ENCODE data around the gene ZNF423.
"Not testable (repeated sequence)": the region's sequence is repeated elsewhere in the genome, so short reads cannot be mapped to it uniquely, and the experiment has no call there.

The ZNF423 gene

DNA sequence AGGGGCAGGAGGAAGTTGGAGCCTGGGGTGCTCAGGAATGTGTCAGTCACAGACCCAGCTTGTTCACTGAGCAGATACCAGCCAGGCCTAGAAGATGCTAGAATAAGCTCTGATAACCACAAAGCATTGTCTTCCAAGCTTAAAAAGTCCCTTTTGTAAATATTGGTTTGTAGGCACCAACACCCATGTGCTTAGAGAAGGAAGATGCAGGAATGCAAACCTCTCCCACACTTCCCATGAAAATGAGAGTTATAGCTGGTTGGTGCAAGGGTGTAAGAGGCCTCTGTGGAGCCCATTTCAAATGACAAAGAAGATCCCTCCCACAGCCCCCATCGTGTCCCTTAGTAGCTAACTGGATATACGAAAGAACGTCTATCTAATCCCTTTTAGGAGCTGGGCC, 272.0 kb downstream of the ZNF423 start:
- no peak for DNase-seq (ENCODE audit: low read depth in 2 of 2)

DNA sequence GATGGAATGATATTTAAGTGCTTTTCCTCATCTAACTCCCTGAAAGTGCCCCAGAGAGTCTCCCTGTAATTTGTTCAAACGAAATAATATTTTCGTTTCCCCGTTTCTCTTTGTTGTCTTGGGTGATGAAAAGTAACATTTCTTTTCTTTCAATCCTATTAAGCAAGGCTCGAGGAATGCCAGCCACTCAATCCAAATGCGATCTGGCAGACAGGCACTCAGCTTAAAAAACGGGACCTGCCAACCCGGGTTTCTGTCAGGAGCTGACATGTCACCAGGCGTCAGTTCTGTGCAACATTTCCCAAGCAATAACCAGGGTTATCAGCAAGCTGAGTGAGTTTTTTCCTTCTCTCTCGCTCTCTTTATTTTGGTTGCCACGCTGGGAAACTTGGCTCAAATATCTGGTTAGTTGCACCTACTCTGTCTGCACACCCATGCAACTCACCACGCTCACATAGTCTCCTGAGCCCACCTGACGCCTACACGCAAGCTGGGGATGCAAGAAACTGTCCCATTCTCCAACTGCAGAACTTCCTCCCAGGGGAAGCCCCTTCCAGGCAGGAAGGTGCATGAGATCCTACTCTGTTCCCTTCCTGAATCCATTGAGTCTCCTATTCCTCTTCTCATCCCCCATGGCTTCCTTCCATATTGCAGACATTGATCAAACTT, 274.1 kb downstream of the ZNF423 start:
- no peak for DNase-seq (ENCODE audit: low read depth in 2 of 2)

DNA sequence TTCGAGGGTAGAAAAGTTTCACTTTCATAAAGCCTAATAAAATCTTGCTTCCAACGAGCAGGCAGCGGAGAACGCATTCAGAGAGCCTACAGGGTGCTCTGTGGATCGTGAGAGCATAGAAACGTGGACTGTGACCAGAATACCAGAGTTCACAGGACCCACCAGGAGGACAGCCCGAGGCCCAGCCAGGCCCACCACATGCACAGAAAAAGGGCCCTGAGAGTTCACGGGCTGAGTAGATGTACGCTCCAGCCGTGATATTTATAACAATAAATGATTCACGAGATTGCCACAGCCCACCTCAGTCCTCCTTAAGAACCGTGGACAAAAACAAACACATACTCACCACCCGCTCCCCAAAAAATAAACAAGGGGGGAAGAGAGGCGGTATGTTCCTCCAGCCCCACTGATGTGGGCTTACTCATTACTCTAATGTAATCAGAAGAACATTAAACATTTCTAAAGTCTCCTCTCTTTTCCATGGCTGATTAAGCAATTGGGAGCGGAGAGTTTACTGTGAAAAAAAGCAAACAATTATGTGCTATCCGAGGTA, 275.1 kb downstream of the ZNF423 start:
- no peak for DNase-seq (ENCODE audit: low read depth in 2 of 2)

DNA sequence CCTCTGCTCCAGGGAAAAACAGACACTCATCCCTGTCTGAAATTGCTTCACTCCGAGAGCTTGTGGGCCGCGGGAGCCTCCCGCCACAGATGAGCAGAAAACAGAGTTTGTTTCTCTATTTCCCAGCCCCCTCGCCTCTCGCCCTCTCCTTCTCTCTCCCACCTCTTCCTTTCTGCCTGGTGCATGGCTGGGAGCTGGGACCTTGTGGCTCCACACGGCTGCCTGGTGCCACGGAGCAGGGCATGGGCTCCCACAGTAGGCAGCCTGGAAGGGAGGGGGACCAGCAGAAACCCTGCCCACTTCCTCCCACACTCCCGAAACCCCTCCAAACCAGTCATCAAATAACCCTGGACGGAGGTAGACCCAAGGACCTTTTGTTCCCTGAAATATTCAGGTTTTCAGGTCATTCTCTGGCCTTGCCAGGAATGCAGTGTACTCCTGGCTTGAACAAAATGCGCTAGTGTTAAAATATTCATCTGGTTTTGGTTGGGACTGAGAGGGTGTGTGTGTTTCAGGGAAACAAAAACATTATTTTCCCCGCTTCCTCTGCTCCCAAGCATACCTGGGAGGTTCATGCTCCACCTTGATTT, 277.4 kb downstream of the ZNF423 start:
- DNase-seq (ENCODE audit: low read depth in 2 of 2), result no peak

DNA sequence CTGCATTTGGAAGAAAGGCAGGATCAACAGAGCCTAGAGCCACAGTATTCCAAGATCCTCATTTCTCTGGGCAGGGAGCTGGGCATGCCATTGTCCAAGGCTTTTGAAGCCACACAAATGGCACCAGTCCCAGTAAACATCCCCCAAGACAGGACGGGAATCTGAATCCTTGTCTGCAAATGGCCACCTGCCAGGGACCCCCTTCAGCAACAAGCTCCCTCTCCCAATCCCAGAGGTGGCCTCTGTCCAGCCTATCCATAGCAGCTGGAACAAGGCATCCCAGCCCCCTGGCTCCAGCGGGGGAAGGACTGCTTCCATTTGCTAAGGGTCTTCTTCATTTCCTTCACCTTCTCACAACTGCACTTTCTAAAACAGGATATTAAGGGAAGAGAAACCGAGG, 277.9 kb downstream of the ZNF423 start:
- no peak for DNase-seq (ENCODE audit: low read depth in 2 of 2)

DNA sequence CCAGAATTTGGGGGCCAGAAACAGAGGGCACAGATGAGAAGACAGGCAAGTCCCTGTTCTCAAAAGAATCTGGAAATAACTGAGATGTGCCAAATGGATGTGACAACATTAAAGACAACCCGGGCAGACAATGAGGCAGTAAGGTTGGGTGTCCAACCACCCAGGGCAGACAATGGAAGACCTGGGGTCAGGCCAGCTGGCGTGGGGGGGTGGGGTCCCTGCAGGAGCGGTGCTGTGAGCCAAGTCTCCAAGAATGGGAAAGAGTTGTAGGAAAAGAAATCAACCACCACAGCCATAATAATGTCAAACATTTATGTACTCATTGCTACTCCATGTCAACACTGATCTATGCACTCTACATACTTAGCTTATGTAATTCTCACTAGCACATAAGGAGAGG, 279.0 kb downstream of the ZNF423 start:
- no peak for DNase-seq (ENCODE audit: low read depth in 2 of 2)

DNA sequence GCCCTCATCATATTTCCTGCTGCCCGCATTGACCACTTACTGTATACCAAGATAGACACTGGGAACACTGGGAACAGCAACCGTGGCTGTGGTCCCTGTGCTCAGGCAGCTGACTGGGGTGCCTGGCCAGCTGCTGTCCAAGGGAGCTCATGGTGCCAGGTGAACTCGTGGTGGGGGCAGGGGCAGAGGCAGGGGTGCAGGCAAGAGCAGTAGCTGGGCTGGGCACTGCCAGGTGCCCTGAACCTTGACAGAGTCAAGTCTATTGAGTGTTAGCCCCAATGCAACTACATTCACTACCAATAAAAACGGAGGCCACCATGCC, 279.8 kb downstream of the ZNF423 start:
- DNase-seq (ENCODE audit: low read depth in 2 of 2), result no peak

DNA sequence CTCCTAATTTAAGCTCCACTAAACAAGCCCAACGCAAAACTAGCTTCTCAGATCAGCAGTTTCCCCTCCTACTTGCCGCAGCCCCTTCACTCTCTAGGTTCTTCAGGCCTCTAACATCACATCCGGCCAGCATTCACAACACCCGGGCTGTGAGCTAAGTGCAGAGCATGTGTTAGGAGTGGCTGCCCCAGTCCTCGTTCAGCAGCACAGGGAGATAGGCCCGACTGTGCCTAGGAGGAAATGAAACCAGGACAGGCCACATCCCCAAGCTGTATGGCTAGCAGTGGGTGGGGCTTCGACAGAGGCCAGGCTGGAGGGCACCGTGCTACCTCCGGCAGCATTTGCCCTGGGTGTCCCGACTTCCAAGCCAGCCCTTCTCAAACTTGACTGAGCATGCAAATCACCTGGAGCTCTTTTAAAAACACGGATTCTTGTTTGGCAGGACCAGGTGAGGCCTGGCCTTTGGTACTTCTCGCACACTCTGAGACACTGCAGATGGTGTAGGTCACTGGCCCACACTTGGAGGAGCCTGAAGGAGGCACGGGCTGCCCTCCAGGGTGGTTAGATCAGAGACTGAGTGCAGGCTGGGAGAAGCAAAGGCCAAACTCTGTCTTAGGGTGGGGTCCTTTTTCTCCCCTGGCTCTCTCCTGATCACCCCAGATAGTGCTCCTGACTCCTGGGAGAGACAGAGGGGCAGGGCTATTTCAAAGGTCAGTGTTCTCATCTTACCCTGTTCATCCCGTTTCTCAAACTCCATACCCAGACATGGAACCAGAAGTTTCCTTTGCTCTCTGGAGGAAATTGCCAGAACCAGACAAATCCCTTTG, 280.4 kb downstream of the ZNF423 start:
- no peak for DNase-seq (ENCODE audit: low read depth in 2 of 2)

DNA sequence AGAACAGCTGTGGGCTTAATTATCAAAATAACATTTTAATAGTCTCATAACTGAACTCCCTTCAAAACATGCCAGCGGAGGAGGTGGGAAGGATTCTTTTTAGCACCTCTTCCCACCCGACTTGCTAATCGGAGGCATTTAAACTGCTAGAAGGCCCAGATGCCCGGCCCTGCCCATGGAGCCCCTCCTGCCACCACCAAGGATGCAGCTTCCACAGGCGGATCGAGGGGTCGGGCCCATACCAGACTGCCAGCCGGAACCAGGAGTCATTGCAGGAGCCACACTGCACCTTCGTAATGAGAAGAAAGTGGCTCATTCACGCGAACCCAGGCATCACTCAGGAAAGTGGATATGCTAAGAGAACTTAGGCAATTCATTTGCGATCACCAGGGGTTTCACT, 281.1 kb downstream of the ZNF423 start:
- no peak for DNase-seq (ENCODE audit: low read depth in 2 of 2)

DNA sequence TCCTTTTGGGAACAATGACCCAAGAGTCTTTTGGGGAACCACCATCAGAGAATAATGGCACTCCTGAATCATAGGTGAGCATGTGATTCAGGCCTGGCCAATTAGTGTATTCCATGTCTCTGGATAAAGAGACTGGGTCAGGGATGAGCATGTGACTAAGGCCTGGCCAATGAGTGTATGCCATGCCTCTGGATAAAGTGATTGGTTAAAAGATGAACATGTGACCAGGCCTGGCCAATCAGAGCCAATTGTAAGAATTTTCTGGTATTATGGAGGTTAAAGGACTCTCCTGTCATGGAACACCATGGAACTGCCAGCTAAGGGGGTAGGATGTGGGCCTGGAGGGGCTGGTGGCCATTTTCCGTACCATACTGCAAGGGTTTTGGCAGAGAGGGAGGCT, 288.0 kb downstream of the ZNF423 start:
- DNase-seq (ENCODE audit: low read depth in 2 of 2), result no peak

DNA sequence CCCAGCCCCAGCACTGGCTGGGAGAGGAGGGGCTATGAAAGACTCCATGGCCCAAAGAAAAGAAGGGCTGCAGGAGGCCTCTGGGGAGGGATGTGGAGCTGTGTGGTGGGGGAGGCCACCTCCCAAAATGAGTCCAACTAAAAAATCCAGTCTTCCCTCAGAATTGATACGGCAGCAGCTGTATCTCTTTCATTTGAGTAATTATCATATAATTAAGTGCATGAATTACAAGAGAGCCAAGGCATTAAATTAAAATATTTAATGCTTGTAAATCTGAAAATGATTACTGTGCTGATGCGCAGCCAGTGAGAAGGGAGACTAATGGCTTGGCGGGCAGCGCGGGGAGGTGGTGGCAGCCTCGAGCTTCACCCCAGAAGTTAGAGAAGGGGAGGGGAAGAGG, 289.5 kb downstream of the ZNF423 start:
- DNase-seq (ENCODE audit: low read depth in 2 of 2), result no peak

DNA sequence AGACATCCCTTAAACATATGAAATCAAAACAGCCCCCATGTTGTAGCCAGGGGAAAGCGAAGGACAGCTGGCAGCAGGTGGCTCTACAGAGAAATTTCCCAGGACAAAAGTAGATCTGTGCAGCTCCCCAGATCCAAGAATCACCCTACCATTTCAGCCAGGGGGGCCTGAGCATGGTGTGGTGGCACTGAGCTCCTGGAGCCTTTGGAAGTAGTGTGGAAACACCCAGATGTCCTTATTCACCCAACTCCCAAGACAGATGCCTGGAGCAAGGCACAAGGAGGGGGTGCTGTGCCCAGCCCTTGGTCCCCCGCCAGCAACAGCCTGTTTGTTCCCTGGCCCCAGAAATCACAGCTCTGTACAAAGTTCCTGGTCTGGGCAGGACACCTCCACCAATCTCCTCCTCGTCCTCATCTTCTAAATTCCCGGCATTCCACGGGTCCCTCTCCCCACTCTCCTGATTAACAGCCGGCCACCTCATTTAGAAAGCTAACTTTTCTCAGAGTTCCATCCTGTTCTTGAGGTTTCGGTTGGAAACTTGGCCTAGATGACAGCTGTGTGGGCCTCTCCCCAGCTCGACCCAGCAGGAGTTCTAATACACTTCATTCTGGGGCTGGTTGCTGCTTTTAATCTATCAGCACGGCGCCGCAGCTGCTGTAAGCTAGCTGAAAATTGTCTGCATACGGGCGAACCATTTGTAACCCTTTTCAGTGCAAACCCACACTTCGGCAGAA, 291.2 kb downstream of the ZNF423 start:
- no peak for DNase-seq (ENCODE audit: low read depth in 2 of 2)

DNA sequence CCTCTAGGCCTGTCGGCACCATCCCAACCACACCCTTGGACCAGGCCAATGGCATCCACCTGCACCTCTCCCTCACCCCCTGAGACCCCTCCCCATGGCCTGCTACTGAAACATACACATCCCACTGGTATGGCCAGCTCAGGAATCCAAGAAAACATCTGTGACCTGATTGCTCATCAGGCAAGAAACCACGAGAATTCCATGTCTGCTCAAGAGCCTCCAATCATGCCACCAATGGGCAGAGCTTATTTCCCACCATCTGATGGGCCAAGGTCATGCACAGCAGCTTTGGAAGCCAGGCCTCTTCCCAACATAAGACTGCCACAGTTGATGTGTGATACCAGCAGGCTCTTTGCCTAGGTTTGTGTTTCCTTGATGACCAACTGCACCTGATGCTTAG, 292.2 kb downstream of the ZNF423 start:
- DNase-seq (ENCODE audit: low read depth in 2 of 2), result no peak

DNA sequence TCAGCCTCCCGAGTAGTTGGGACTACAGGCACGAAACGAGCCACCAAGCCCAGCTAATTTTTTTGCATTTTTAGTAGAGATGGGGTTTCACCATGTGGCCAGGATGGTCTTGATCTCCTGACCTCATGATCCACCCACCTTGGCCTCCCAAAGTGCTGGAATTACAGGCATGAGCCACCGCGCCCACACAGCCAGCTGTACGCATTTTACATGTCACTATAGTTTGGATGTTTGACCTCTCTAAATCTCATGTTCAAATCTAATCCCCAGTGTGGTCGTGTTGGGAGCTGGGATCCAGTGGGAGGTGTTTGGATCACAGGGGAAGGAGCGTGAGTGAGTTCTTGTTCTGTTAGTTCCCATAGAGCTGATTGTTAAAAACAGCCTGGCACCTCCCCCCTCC, 293.0 kb downstream of the ZNF423 start:
- DNase-seq (ENCODE audit: low read depth in 2 of 2), result not testable (repeated sequence)

DNA sequence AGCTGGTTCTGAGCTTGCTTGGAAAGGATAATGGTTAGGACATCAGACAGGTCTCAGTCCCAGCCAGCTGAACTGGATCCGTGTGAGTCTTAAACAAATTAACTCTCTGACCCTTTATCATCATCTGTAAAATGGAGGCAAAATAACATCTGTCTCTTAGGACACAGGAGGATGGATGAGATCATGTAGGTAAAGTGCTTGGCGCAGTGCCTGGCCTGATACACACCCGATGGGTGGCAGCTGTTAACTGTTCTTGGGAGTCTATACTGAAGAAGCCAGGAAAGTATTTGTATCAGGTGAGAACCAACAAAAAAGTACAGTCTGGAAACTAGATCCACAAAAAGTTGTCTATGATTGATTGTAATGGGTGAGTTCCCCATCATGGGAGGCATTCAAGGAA, 293.7 kb downstream of the ZNF423 start:
- DNase-seq (ENCODE audit: low read depth in 2 of 2), result no peak

DNA sequence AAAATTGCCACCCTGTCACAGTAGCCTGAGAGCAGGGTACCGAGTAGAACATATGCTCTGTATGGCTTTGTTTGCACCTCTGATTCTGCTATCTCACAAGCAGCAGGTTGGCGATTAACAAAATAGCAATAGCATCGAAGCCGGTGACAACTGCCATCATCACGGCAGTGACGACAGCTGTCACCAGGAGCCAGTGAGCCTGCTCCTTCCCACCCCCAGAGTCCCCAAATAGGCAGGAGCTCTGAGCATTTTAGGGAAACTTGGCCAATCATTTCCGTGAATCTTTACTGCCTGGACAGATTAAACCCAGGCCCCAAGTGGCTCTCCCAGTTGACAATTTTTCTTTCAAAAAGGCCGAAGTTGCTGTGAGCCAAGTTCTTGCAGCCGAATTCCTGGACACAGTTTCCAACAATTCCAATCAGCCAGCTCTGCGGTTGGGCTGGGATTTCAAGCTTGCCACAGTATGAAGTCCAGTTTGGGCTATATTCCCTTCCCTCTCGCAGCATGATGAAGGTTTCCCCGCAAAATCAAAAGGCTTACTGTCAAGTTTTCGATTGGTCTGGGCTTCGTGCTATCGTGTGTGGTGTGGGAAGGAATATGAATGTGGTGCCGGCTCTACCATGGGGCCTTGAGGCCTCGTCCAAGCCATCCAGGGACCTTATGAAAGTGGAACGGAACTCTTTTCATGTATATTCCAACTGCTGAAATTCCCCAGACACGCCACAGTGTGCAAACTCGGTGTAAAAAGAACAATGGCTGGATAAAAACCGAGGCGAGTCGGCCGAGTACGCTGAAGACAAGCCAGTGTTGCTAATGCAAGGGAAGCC, 295.7 kb downstream of the ZNF423 start:
- DNase-seq (ENCODE audit: low read depth in 2 of 2), result no peak

DNA sequence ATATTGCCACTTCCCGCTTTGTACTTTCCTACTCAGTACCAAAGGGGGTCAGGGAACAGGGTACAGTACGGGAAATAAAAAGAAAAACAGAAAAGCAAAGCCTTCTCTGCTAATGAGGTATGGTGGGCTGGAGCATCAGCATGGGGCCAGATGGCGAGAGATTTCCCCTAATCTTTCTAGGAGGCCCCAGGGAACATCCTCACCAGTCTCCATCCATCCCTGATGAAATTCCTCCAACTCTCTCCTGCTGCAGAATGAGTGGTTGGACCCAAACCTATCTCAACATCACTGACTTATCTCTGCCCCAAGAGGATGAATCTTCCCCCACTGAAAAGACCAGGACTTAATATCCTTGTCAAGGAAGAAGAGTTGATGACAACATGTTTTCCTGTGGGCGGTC, 296.7 kb downstream of the ZNF423 start:
- DNase-seq (ENCODE audit: low read depth in 2 of 2), result no peak

DNA sequence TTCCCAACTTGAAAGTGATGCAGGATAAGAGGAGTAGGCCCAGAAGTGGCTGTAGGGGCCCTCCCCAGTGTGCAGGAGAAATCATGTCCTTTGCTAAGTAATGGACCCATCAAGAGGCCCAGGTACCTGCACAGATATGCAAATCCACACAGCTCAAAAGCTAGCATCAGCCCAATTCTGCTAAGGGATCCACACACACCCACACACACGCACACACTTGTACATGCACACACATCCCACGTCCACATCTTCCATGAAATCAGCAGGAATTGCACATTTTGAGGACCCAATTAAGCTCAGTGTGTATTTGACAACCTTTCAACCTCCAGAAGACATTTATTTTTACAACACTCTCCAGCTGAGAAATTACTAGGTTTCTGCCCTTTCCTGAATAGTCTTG, 297.5 kb downstream of the ZNF423 start:
- no peak for DNase-seq (ENCODE audit: low read depth in 2 of 2)

DNA sequence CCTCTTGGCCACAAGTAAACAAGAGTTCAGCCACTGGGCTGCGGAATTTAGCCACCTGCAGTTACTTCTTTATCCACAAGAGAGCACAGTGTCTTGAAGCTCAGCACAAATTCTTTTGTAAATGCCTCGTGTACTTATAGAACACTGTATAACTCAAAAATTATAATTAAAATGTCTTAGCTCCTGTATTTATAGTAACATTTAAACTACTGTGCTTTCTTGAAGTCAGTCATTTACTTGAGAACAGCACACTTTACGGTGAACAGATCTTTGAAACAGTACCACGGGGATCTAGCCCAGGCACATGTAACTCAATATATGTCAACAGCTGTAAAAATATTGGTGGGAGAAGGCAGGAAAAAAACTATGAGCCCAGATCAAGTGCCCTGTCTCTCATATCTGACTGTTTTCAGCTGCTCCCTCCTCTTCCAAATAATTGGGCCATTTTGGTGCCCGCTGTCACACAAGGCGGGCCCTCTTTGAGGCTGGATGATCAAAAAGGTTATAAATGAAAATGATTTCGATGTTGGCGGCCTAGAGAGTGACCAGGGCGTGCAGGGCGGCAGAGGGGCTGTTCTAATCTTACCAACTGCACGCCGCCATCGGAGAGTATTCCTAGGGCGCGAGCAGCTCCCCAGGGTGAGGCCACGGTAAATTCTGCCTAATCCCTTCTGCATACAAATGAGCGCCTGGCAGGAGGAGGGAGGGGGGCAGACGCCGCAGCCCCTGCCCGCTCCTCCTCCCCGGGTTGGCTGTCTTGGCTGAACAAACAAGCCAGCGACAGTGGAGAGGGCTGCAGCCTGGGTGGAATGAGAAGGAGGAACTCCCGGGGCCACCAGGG, 299.1 kb downstream of the ZNF423 start:
- DNase-seq (ENCODE audit: low read depth in 2 of 2), result no peak

DNA sequence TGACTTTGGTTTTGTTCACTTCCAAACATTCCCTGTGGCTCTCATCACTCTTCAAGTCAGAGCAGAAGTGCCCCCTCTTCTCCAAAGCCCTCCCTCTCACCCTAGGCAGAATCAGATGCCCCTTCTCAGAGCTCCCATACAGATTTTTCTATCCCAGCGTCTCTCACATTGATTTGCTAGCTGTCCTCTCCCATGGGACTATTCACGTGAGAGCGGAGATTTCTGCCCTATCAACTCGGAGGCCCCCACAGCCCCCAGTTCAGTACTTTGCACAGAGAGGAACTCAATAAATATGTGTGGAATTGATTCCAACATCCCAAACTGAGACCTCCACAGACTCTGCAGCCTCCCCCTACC, 299.7 kb downstream of the ZNF423 start:
- DNase-seq (ENCODE audit: low read depth in 2 of 2), result no peak

DNA sequence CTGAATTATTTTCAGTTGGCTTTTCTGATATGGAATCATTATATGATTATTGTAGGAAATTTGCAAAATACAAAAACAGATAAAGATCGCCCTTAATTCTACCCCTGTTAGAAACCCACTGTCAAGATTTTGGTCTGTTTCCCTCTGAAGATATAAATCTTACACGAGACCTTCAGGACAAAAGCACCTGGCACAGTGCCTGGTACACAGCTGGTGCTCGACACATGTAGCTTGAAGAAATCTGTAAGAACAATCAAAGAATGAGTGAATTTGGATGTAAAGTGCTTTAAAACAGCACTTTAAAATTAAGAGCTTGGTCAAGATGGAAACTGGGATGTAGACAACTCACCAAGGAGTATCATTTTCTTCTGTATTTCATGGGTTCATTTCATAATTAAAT, 301.2 kb downstream of the ZNF423 start:
- DNase-seq (ENCODE audit: low read depth in 2 of 2), result no peak
